Measurements from ENCODE around the gene OR52N2. TPM values are rescaled to one million over a fixed set of nuclear protein-coding genes. Genes with fewer than 3 reads are reported as not detected.

Gene OR52N2
- total RNA-seq, 1 experiment from 2014 or later, result not detected

DNA sequence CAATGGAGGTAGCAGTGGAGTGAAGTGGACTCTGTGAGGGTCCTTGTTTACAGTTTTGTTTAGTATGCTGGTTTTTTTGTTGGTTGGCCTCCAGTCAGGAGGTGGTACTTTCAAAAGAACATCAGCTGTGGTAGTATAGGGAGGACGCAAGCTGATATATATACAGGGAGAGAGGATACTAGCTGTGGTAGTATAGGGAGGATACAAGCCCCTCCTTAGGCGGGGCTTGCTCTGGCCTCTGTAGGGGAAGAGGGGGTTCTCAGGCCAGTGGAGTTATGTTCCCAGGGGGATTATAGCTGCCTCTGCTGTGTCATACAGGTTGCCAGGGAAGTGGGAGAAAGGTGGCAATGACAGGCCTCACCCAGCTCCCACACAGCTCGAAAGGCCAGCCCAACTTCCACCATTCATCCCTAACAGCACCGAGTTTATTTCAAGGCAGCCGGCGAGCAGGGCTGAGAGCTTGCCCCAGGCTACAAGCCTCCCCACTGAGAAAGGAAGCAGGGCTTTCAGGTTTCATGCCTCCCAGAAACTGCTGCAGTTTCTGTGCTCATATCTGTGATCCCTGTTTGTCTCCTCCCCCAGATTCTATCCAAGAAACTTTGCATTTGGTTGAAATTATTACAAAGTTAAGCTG, 22.6 kb downstream of the OR52N2 start:
- Histone ChIP-seq H3K27me3 (ENCODE audit: control insufficient read depth, insufficient read depth, low read length) (no peaks in the 10 kb centered on the region), H3K36me3 (ENCODE audit: control insufficient read depth, insufficient read depth, low read length) (no peaks in the 10 kb centered on the region), H3K27ac (ENCODE audit: low read length) (no peak overlapping the region), H3K4me1 (ENCODE audit: control insufficient read depth, insufficient read depth, low read length) (no peaks in the 10 kb centered on the region), H3K4me3 (ENCODE audit: low read depth in 2 of 2, low read length in 2 of 2) (no peak overlapping the region), H3K9me3 (ENCODE audit: control insufficient read depth, insufficient read depth, low read depth, low read length) (no peaks in the 10 kb centered on the region)
- ATAC-seq (peak; percentile 58; the same call in 1 of the 2 replicates), DNase-seq (ENCODE audit: low read depth, low spot score) (no peak)
- BruUV-seq (replicated peaks), result no TSS peak
- in situ Hi-C loops (cut with HindIII; ENCODE audit: low pct_unique_long_range_greater_than_20kb, low sequenced_read_pairs) (no loop called here), intact Hi-C loops (cut with micrococcal nuclease; ENCODE audit: unreplicated experiment) (no loop called here)
- CTCF ChIA-PET, result no interaction called here
- POLR2A ChIA-PET, result no interaction called here
- TF ChIP-seq SIN3A (IDR thresholded peaks at IDR 0.05; ENCODE audit: borderline replicate concordance, insufficient read depth, low read depth, low read length) (no peak), POLR2AphosphoS5 (IDR thresholded peaks at IDR 0.05; ENCODE audit: low read depth, low read length) (no peak), TCF7L2 (IDR thresholded peaks at IDR 0.05; ENCODE audit: low read depth, low read length) (no peak)
- TF ChIP-seq, protein P1, sequence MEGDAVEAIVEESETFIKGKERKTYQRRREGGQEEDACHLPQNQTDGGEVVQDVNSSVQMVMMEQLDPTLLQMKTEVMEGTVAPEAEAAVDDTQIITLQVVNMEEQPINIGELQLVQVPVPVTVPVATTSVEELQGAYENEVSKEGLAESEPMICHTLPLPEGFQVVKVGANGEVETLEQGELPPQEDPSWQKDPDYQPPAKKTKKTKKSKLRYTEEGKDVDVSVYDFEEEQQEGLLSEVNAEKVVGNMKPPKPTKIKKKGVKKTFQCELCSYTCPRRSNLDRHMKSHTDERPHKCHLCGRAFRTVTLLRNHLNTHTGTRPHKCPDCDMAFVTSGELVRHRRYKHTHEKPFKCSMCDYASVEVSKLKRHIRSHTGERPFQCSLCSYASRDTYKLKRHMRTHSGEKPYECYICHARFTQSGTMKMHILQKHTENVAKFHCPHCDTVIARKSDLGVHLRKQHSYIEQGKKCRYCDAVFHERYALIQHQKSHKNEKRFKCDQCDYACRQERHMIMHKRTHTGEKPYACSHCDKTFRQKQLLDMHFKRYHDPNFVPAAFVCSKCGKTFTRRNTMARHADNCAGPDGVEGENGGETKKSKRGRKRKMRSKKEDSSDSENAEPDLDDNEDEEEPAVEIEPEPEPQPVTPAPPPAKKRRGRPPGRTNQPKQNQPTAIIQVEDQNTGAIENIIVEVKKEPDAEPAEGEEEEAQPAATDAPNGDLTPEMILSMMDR (IDR thresholded peaks at IDR 0.05), result no peak
- TF ChIP-seq, protein P2, sequence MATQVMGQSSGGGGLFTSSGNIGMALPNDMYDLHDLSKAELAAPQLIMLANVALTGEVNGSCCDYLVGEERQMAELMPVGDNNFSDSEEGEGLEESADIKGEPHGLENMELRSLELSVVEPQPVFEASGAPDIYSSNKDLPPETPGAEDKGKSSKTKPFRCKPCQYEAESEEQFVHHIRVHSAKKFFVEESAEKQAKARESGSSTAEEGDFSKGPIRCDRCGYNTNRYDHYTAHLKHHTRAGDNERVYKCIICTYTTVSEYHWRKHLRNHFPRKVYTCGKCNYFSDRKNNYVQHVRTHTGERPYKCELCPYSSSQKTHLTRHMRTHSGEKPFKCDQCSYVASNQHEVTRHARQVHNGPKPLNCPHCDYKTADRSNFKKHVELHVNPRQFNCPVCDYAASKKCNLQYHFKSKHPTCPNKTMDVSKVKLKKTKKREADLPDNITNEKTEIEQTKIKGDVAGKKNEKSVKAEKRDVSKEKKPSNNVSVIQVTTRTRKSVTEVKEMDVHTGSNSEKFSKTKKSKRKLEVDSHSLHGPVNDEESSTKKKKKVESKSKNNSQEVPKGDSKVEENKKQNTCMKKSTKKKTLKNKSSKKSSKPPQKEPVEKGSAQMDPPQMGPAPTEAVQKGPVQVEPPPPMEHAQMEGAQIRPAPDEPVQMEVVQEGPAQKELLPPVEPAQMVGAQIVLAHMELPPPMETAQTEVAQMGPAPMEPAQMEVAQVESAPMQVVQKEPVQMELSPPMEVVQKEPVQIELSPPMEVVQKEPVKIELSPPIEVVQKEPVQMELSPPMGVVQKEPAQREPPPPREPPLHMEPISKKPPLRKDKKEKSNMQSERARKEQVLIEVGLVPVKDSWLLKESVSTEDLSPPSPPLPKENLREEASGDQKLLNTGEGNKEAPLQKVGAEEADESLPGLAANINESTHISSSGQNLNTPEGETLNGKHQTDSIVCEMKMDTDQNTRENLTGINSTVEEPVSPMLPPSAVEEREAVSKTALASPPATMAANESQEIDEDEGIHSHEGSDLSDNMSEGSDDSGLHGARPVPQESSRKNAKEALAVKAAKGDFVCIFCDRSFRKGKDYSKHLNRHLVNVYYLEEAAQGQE (IDR thresholded peaks at IDR 0.05; ENCODE audit: insufficient read depth in 1 of 2, low read depth in 2 of 2, low read length in 1 of 2), result no peak

DNA sequence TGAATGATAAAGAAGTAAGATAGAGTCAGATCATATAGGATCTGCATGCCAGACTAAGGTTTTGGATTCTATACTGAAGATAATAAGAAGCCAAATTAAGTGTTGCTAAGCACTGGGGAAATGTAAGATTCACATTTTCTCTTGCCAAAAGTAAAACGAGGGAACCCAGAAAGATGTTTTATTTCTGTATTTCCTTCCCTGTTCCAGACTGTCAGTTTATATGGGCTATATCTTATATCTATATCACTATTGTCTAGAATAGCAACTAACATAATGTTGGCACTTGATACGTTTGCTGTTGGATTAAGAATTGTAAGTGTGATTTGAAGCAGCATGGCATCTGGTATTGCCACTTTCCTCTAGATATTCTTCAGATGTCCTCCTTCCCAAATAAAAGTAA, 24.7 kb downstream of the OR52N2 start:
- Histone ChIP-seq H3K4me1 (ENCODE audit: control insufficient read depth, insufficient read depth, low read length) (no peaks in the 10 kb centered on the region), H3K4me3 (ENCODE audit: low read depth in 2 of 2, low read length in 2 of 2) (no peak overlapping the region), H3K9me3 (ENCODE audit: control insufficient read depth, insufficient read depth, low read depth, low read length) (no peaks in the 10 kb centered on the region), H3K27me3 (ENCODE audit: control insufficient read depth, insufficient read depth, low read length) (no peaks in the 10 kb centered on the region), H3K36me3 (ENCODE audit: control insufficient read depth, insufficient read depth, low read length) (no peaks in the 10 kb centered on the region), H3K27ac (ENCODE audit: low read length) (no peak overlapping the region)
- TF ChIP-seq TCF7L2 (IDR thresholded peaks at IDR 0.05; ENCODE audit: low read depth, low read length) (no peak), POLR2AphosphoS5 (IDR thresholded peaks at IDR 0.05; ENCODE audit: low read depth, low read length) (no peak)
- TF ChIP-seq, protein P1 (IDR thresholded peaks at IDR 0.05), result no peak
- TF ChIP-seq, protein P2 (IDR thresholded peaks at IDR 0.05; ENCODE audit: insufficient read depth in 1 of 2, low read depth in 2 of 2, low read length in 1 of 2), result no peak
- DNase-seq (ENCODE audit: low read depth, low spot score) (no peak), ATAC-seq (no peak)
- BruUV-seq (replicated peaks), result no TSS peak
- CTCF ChIA-PET, result no interaction called here
- in situ Hi-C loops (cut with HindIII; ENCODE audit: low pct_unique_long_range_greater_than_20kb, low sequenced_read_pairs), result no loop called here
- POLR2A ChIA-PET, result no interaction called here
- intact Hi-C loops (cut with micrococcal nuclease; ENCODE audit: unreplicated experiment), result no loop called here
